PC-9 (cell line): ENCODE measurements around the gene FSIP1. TPM values are rescaled to one million over a fixed set of nuclear protein-coding genes. Genes with fewer than 3 reads are reported as not detected.

Experiments used
- BruUV-seq: library from RNA; stranded (reverse); fragments of 400-500 nt; replicated peaks from 2 replicates; lab custom pipeline; 2021; lab: Mats Ljungman, UMichigan
- CTCF ChIA-PET: fragments of 300-600 bp; sonication (Branson Sonifier 250); formaldehyde crosslinking; loops from one replicate; lab custom pipeline; 2022; ENCODE audit warnings: antibody characterized with exemption; lab: Charles Lee
- POLR2A ChIA-PET: fragments of 300-600 bp; sonication (Branson Sonifier 250); formaldehyde crosslinking; loops from one replicate; lab custom pipeline; 2022; ENCODE audit warnings: antibody characterized with exemption; ENCODE audit not compliant: unreplicated experiment; lab: Charles Lee
- DNase-seq, 2 experiments: peaks; one replicate each; pipeline versions ENCODE4 v3.0.0 to v3.0.0-alpha.2; 2015 to 2022; ENCODE audit warnings: mixed read lengths in 1 of 2
- H2AFZ ChIP-seq: fragments of 200-600 bp; sonication (generic); 2 replicates; pipeline ENCODE4 v1.8.1; 2017; ENCODE audit warnings: antibody characterized with exemption
- H3F3A ChIP-seq: fragments of 200-600 bp; sonication (generic); 2 replicates; pipeline ENCODE4 v1.8.1; 2017; ENCODE audit warnings: antibody characterized with exemption, mild to moderate bottlenecking, low read depth; ENCODE audit not compliant: insufficient read depth
- H3K27ac ChIP-seq: fragments of 200-600 bp; sonication (generic); 2 replicates; pipeline ENCODE4 v1.6.1; 2016; ENCODE audit warnings: mixed run types
- H3K27me3 ChIP-seq: fragments of 200-600 bp; sonication (generic); 2 replicates; pipeline ENCODE4 v1.6.1; 2016; ENCODE audit warnings: low read depth, mixed run types; ENCODE audit not compliant: insufficient read depth
- H3K36me3 ChIP-seq: fragments of 200-600 bp; sonication (generic); 2 replicates; pipeline ENCODE4 v1.6.1; 2016; ENCODE audit warnings: low read depth, mixed run types
- H3K4me1 ChIP-seq: fragments of 200-600 bp; sonication (generic); replicated peaks from 2 replicates; pipeline ENCODE4 v1.6.1; 2016; ENCODE audit warnings: mixed run types; ENCODE audit not compliant: insufficient read depth
- H3K4me2 ChIP-seq: fragments of 200-600 bp; sonication (generic); 2 replicates; pipeline ENCODE4 v1.6.1; 2017; ENCODE audit warnings: mixed run types
- H3K4me3 ChIP-seq: fragments of 200-600 bp; sonication (generic); 2 replicates; pipeline ENCODE4 v1.6.1; 2016; ENCODE audit warnings: mixed run types
- H3K79me2 ChIP-seq: fragments of 200-600 bp; sonication (generic); 2 replicates; pipeline ENCODE4 v1.6.1; 2017; ENCODE audit warnings: low read depth, mixed run types
- H3K9me2 ChIP-seq: fragments of 200-600 bp; sonication (generic); 2 replicates; pipeline ENCODE4 v1.8.1; 2017; ENCODE audit warnings: mild to moderate bottlenecking; ENCODE audit not compliant: insufficient read depth
- H3K9me3 ChIP-seq: fragments of 200-600 bp; sonication (generic); 2 replicates; pipeline ENCODE4 v1.8.1; 2016; ENCODE audit warnings: low read depth; ENCODE audit not compliant: insufficient read depth
- H4K20me1 ChIP-seq: fragments of 200-600 bp; sonication (generic); 2 replicates; pipeline ENCODE4 v1.8.1; 2017; ENCODE audit not compliant: insufficient read depth
- EZH2 ChIP-seq: fragments of 200-600 bp; sonication (generic); IDR thresholded peaks from 2 replicates; pipeline ENCODE4 v1.8.0; 2017; ENCODE audit warnings: antibody characterized with exemption, low read depth
- intact Hi-C: fragments of 100-400 bp; cut with micrococcal nuclease; formaldehyde crosslinking; loops from one replicate; pipeline ENCODE4 v1.10.0; 2022; ENCODE audit not compliant: unreplicated experiment
- total RNA-seq: library from RNA; stranded (reverse); gene quantifications from 2 replicates; pipeline ENCODE4 v1.2.3, GENCODE V29; 2021
- TF ChIP-seq, protein P1 (sequence below): fragments of 200-600 bp; sonication (generic); conservative IDR thresholded peaks from 2 replicates; pipeline ENCODE4 v1.6.1; 2017; ENCODE audit warnings: mixed run types, antibody characterized with exemption, mild to moderate bottlenecking, moderate library complexity

Gene FSIP1
- total RNA-seq, 1 experiment from 2014 or later = 1.2 TPM

GRCh38 chr15:39731266-39731665 is 51.4 kb downstream of the FSIP1 start:
- H3K27ac ChIP-seq = no peak overlapping the region
- H3K36me3 ChIP-seq = no peaks in the 10 kb centered on the region
- H3K27me3 ChIP-seq = no peaks in the 10 kb centered on the region
- TF ChIP-seq, protein P1, sequence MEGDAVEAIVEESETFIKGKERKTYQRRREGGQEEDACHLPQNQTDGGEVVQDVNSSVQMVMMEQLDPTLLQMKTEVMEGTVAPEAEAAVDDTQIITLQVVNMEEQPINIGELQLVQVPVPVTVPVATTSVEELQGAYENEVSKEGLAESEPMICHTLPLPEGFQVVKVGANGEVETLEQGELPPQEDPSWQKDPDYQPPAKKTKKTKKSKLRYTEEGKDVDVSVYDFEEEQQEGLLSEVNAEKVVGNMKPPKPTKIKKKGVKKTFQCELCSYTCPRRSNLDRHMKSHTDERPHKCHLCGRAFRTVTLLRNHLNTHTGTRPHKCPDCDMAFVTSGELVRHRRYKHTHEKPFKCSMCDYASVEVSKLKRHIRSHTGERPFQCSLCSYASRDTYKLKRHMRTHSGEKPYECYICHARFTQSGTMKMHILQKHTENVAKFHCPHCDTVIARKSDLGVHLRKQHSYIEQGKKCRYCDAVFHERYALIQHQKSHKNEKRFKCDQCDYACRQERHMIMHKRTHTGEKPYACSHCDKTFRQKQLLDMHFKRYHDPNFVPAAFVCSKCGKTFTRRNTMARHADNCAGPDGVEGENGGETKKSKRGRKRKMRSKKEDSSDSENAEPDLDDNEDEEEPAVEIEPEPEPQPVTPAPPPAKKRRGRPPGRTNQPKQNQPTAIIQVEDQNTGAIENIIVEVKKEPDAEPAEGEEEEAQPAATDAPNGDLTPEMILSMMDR = no peak
- no peak for TF ChIP-seq EZH2
- ChIA-PET POLR2A (interaction anchor here (0.6 kb wide), 1 partner anchor 535 kb away, joined by 3 read pairs; no protein-coding TSS in a partner anchor), CTCF (no interaction called here)
- BruUV-seq = no TSS peak
- no peak overlapping the region for H3K4me3 ChIP-seq
- no peaks in the 10 kb centered on the region for H4K20me1 ChIP-seq
- no peak overlapping the region for H2AFZ ChIP-seq
- no peaks in the 10 kb centered on the region for H3K9me3 ChIP-seq
- no peak for DNase-seq
- no peaks in the 10 kb centered on the region for H3K79me2 ChIP-seq
- no peaks in the 10 kb centered on the region for H3F3A ChIP-seq
- intact Hi-C loops = no loop called here
- H3K9me2 ChIP-seq = no peaks in the 10 kb centered on the region
- H3K4me1 ChIP-seq = no peaks in the 10 kb centered on the region
- no peak overlapping the region for H3K4me2 ChIP-seq

- H3K79me2 ChIP-seq = no peaks in the 10 kb centered on the region
- H2AFZ ChIP-seq = no peak overlapping the region
- H3K4me1 ChIP-seq = no peaks in the 10 kb centered on the region
- no peaks in the 10 kb centered on the region for H3K9me3 ChIP-seq
- H3K27ac ChIP-seq = no peak overlapping the region
- H3K36me3 ChIP-seq = no peaks in the 10 kb centered on the region
- no peak overlapping the region for H3K4me3 ChIP-seq
- H4K20me1 ChIP-seq = no peaks in the 10 kb centered on the region
- no peak for TF ChIP-seq EZH2
- TF ChIP-seq, protein P1 = no peak
- H3K9me2 ChIP-seq = no peaks in the 10 kb centered on the region
- DNase-seq = no peak
- intact Hi-C loops = no loop called here
- no peak overlapping the region for H3K4me2 ChIP-seq
- no TSS peak for BruUV-seq
- no peaks in the 10 kb centered on the region for H3K27me3 ChIP-seq
- CTCF ChIA-PET = no interaction called here
- no peaks in the 10 kb centered on the region for H3F3A ChIP-seq
- POLR2A ChIA-PET = no interaction called here
Observed at GRCh38 chr15:39730552-39730951, 52.1 kb downstream of the FSIP1 start.

GRCh38 chr15:39729500-39729899 is 53.1 kb downstream of the FSIP1 start:
- BruUV-seq = no TSS peak
- H3K36me3 ChIP-seq = no peaks in the 10 kb centered on the region
- no peaks in the 10 kb centered on the region for H3K4me1 ChIP-seq
- H3F3A ChIP-seq = no peaks in the 10 kb centered on the region
- H3K9me3 ChIP-seq = no peaks in the 10 kb centered on the region
- no peak overlapping the region for H2AFZ ChIP-seq
- TF ChIP-seq, protein P1 = no peak
- TF ChIP-seq EZH2 = no peak
- no peaks in the 10 kb centered on the region for H4K20me1 ChIP-seq
- ChIA-PET POLR2A (interaction anchor here (0.6 kb wide), 1 partner anchor 9 kb away, joined by 3 read pairs; no protein-coding TSS in a partner anchor), CTCF (interaction anchor here (0.6 kb wide), 1 partner anchor 38 kb away, joined by 3 read pairs; no protein-coding TSS in a partner anchor)
- no peak for DNase-seq
- no peak overlapping the region for H3K27ac ChIP-seq
- intact Hi-C loops = no loop called here
- H3K4me3 ChIP-seq = no peak overlapping the region
- H3K9me2 ChIP-seq = no peaks in the 10 kb centered on the region
- no peak overlapping the region for H3K4me2 ChIP-seq
- H3K79me2 ChIP-seq = no peaks in the 10 kb centered on the region
- no peaks in the 10 kb centered on the region for H3K27me3 ChIP-seq
